NB4 (cell line): ENCODE results near the gene C1orf105.
A peak's percentile ranks its signal among the peaks of the same experiment; 100 is the strongest.

Experiments
- MAX ChIP-seq: IDR thresholded peaks from 2 replicates; pipeline ENCODE4 v1.6.1; 2011; ENCODE audit warnings: low read depth, low read length
- POLR2A ChIP-seq: IDR thresholded peaks from 2 replicates; pipeline ENCODE4 v1.6.1; 2011; ENCODE audit warnings: mild to moderate bottlenecking; ENCODE audit not compliant: insufficient read length; ENCODE audit errors: extremely low read depth
- TF ChIP-seq, protein P1 (sequence below): IDR thresholded peaks from one replicate; pipeline ENCODE4 v1.5.1; 2012; ENCODE audit warnings: low read depth, low read length

DNA sequence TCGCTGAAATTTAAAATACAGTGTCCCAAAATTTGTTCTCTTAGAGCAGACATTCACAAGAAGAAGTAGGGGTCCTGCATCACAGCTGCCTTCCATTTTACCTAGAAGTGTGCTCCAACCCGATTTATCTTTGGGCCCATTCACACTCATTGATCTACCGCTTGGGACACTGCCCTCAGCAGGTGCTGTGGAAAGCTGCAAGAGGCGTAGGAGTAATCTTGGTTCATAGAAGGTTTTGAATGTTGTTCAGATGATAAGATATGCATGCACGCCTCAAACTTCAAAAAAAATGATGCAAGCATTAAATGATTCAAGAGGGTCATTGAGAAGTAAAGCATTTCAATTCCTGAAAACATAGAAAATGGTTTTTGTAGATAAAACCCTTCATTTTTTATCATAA is 18.6 kb upstream of the C1orf105 start:
- TF ChIP-seq, protein P1, sequence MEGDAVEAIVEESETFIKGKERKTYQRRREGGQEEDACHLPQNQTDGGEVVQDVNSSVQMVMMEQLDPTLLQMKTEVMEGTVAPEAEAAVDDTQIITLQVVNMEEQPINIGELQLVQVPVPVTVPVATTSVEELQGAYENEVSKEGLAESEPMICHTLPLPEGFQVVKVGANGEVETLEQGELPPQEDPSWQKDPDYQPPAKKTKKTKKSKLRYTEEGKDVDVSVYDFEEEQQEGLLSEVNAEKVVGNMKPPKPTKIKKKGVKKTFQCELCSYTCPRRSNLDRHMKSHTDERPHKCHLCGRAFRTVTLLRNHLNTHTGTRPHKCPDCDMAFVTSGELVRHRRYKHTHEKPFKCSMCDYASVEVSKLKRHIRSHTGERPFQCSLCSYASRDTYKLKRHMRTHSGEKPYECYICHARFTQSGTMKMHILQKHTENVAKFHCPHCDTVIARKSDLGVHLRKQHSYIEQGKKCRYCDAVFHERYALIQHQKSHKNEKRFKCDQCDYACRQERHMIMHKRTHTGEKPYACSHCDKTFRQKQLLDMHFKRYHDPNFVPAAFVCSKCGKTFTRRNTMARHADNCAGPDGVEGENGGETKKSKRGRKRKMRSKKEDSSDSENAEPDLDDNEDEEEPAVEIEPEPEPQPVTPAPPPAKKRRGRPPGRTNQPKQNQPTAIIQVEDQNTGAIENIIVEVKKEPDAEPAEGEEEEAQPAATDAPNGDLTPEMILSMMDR: peak; percentile 31
- no peak for TF ChIP-seq POLR2A
- no peak for TF ChIP-seq MAX
